Fibroblast of lung (primary cell): ENCODE results near the gene PIP4K2A. TPM values are rescaled to one million over a fixed set of nuclear protein-coding genes. Genes with fewer than 3 reads are reported as not detected.

Experiments used
- DNase-seq, 2 donors: peaks; one replicate each; pipeline versions ENCODE4 v3.0.0 to v3.0.0-alpha.2; 2010; ENCODE audit warnings: low read depth in 2 of 2
- H2AFZ ChIP-seq: 2 replicates; pipeline ENCODE4 v1.5.1; 2012; ENCODE audit warnings: low read length, control low read depth, inconsistent platforms
- H3K27ac ChIP-seq: 2 replicates; pipeline ENCODE4 v1.5.1; 2011; ENCODE audit warnings: low read length, control low read depth; ENCODE audit not compliant: insufficient read depth
- H3K27me3 ChIP-seq: 2 replicates; pipeline ENCODE4 v1.5.1; 2011; ENCODE audit warnings: mild to moderate bottlenecking, low read length; ENCODE audit not compliant: control insufficient read depth, insufficient read depth
- H3K36me3 ChIP-seq: 2 replicates; pipeline ENCODE4 v1.5.1; 2011; ENCODE audit warnings: low read length; ENCODE audit not compliant: control insufficient read depth, insufficient read depth
- H3K4me1 ChIP-seq: 2 replicates; pipeline ENCODE4 v1.5.1; 2011; ENCODE audit warnings: low read length; ENCODE audit not compliant: control insufficient read depth, insufficient read depth; ENCODE audit errors: extremely low read depth
- H3K4me2 ChIP-seq: 2 replicates; pipeline ENCODE4 v1.5.1; 2011; ENCODE audit warnings: low read length, control low read depth; ENCODE audit not compliant: insufficient read depth; ENCODE audit errors: extremely low read depth
- H3K4me3 ChIP-seq, 4 experiments: fragments of 200-600 bp in 1 of 4; sonication (generic) in 1 of 4; replicated peaks in 1 of 4; 2 replicates each; pipeline ENCODE4 v1.5.1; 2011 to 2016; ENCODE audit warnings: low read length in 4 of 4, low read depth in 3 of 4, mild to moderate bottlenecking in 3 of 4, control low read depth in 2 of 4, inconsistent platforms in 1 of 4, mixed read lengths in 1 of 4; ENCODE audit not compliant: insufficient read depth in 1 of 4; ENCODE audit errors: control extremely low read depth in 1 of 4
- H3K79me2 ChIP-seq: 2 replicates; pipeline ENCODE4 v1.5.1; 2012; ENCODE audit warnings: mild to moderate bottlenecking, low read length, inconsistent platforms; ENCODE audit not compliant: control insufficient read depth, insufficient read depth
- H3K9ac ChIP-seq: 2 replicates; pipeline ENCODE4 v1.5.1; 2011; ENCODE audit warnings: mild to moderate bottlenecking, low read length, control low read depth; ENCODE audit not compliant: insufficient read depth
- H3K9me3 ChIP-seq: 2 replicates; pipeline ENCODE4 v1.5.1; 2012; ENCODE audit warnings: low read depth, low read length; ENCODE audit not compliant: control insufficient read depth, insufficient read depth
- H4K20me1 ChIP-seq: 2 replicates; pipeline ENCODE4 v1.5.1; 2011; ENCODE audit warnings: low read length; ENCODE audit not compliant: control insufficient read depth, insufficient read depth; ENCODE audit errors: extremely low read depth
- CTCF ChIP-seq, 2 donors: IDR thresholded peaks in 1 of 2; conservative IDR thresholded peaks in 1 of 2; 1 replicate in 1 of 2; 2 replicates in 1 of 2; pipeline ENCODE4 v1.5.1; 2011 to 2012; ENCODE audit warnings: low read length in 2 of 2, control low read depth in 1 of 2, inconsistent platforms in 1 of 2, low read depth in 1 of 2, mild to moderate bottlenecking in 1 of 2
- EZH2 ChIP-seq: IDR thresholded peaks from 2 replicates; pipeline ENCODE4 v1.5.1; 2012; ENCODE audit warnings: low read length, control low read depth, mild to moderate bottlenecking; ENCODE audit errors: missing control alignments
- polyA plus RNA-seq, 2 donors: library from polyadenylated mRNA; depleted of rRNA in 1 of 2; stranded (reverse) in 1 of 2; unstranded in 1 of 2; fragments of >200 nt; gene quantifications; 2 replicates each; pipeline ENCODE4 v1.2.1, GENCODE V29; 2011 to 2012; ENCODE audit warnings: missing spikeins in 1 of 2
- total RNA-seq: library from RNA; depleted of rRNA; stranded (reverse); fragments of >200 nt; gene quantifications from 2 replicates; pipeline ENCODE4 v1.2.1, GENCODE V29; 2014

PIP4K2A gene
- total and polyA plus RNA-seq, 2 donors (not counting 1 experiment from before 2014, with no cell fraction given), result 28.5 to 40.0 TPM

- H3K4me1 ChIP-seq, result no peaks in the 10 kb centered on the region
- H3K4me2 ChIP-seq, result no peak overlapping the region
- peak; percentile 49 to 57 for DNase-seq
- no peaks in the 10 kb centered on the region for H4K20me1 ChIP-seq
- H3K9ac ChIP-seq, result no peak overlapping the region
- H3K79me2 ChIP-seq, result no peaks in the 10 kb centered on the region
- TF ChIP-seq EZH2, result no peak
- TF ChIP-seq CTCF (conservative IDR thresholded peaks at IDR 0.05 in 1 of 2, IDR thresholded peaks at IDR 0.05 in 1 of 2; ENCODE audit: low read depth in 1 of 2, low read length in 2 of 2), result no peak
- peaks cover 8% of the 10 kb centered on the region for H3K36me3 ChIP-seq
- H2AFZ ChIP-seq, result no peak overlapping the region
- no peak overlapping the region for H3K4me3 ChIP-seq
- no peaks in the 10 kb centered on the region for H3K27me3 ChIP-seq
- no peak overlapping the region for H3K27ac ChIP-seq
- no peaks in the 10 kb centered on the region for H3K9me3 ChIP-seq
These were observed 179.4 kb downstream of the PIP4K2A start for GRCh38 chr10:22534849-22535604.

- Histone ChIP-seq H3K79me2 (no peaks in the 10 kb centered on the region), H2AFZ (no peak overlapping the region), H3K27me3 (no peaks in the 10 kb centered on the region), H3K36me3 (no peaks in the 10 kb centered on the region), H3K27ac (no peak overlapping the region), H4K20me1 (no peaks in the 10 kb centered on the region), H3K4me3 (no peak overlapping the region), H3K4me2 (no peak overlapping the region), H3K9ac (no peak overlapping the region), H3K4me1 (no peaks in the 10 kb centered on the region), H3K9me3 (no peaks in the 10 kb centered on the region)
- TF ChIP-seq CTCF (conservative IDR thresholded peaks at IDR 0.05 in 1 of 2, IDR thresholded peaks at IDR 0.05 in 1 of 2; ENCODE audit: low read depth in 1 of 2, low read length in 2 of 2) (no peak), EZH2 (no peak)
- no peak for DNase-seq
These were observed 182.9 kb downstream of the PIP4K2A start for GRCh38 chr10:22531441-22531840.

GRCh38 chr10:22531008-22531407 lies 183.4 kb downstream of the PIP4K2A start:
- Histone ChIP-seq H2AFZ (no peak overlapping the region), H3K79me2 (no peaks in the 10 kb centered on the region), H3K27ac (no peak overlapping the region), H3K4me2 (no peak overlapping the region), H3K27me3 (no peaks in the 10 kb centered on the region), H4K20me1 (no peaks in the 10 kb centered on the region), H3K4me1 (no peaks in the 10 kb centered on the region), H3K36me3 (no peaks in the 10 kb centered on the region), H3K9me3 (no peaks in the 10 kb centered on the region), H3K9ac (no peak overlapping the region), H3K4me3 (no peak overlapping the region)
- no peak for DNase-seq
- TF ChIP-seq CTCF (conservative IDR thresholded peaks at IDR 0.05 in 1 of 2, IDR thresholded peaks at IDR 0.05 in 1 of 2; ENCODE audit: low read depth in 1 of 2, low read length in 2 of 2), result no peak
- TF ChIP-seq EZH2, result no peak
